BJ (cell line): ENCODE measurements around the gene CDH12. TPM values are rescaled to one million over a fixed set of nuclear protein-coding genes. Genes with fewer than 3 reads are reported as not detected.

Experiments used
- CTCF ChIA-PET: fragments of 350-600 bp; formaldehyde crosslinking; extraction: SDS; loops from one replicate; lab custom pipeline; 2021; ENCODE audit warnings: antibody characterized with exemption, inconsistent platforms; lab: Yijun Ruan, JAX
- POLR2A ChIA-PET: fragments of 300-600 bp; sonication (Branson Sonifier 250); formaldehyde crosslinking; extraction: SDS; loops from one replicate; lab custom pipeline; 2021; ENCODE audit warnings: antibody characterized with exemption; lab: Charles Lee
- DNase-seq: peaks from one replicate; pipeline ENCODE4 v3.0.0-alpha.2; 2011; ENCODE audit warnings: low read depth
- H3K27me3 ChIP-seq: 2 replicates; pipeline ENCODE4 v1.6.0; 2011; ENCODE audit warnings: low read length; ENCODE audit not compliant: control insufficient read depth, insufficient read depth
- H3K36me3 ChIP-seq: 2 replicates; pipeline ENCODE4 v1.5.1; 2011; ENCODE audit warnings: low read length; ENCODE audit not compliant: control insufficient read depth, insufficient read depth
- H3K4me3 ChIP-seq: 2 replicates; pipeline ENCODE4 v1.5.1; 2011; ENCODE audit warnings: low read depth, mild to moderate bottlenecking, control low read depth, low read length
- CTCF ChIP-seq: IDR thresholded peaks from 2 replicates; pipeline ENCODE4 v1.5.1; 2011; ENCODE audit warnings: low read depth, mild to moderate bottlenecking, control low read depth, inconsistent platforms, low read length, moderate library complexity; ENCODE audit not compliant: insufficient read depth
- polyA plus RNA-seq: library from polyadenylated mRNA; depleted of rRNA; stranded (reverse); fragments of >200 nt; gene quantifications from 2 replicates; pipeline ENCODE4 v1.2.3, GENCODE V29; 2011

CDH12 gene
- polyA plus RNA-seq, 1 experiment, result not detected

GRCh38 chr5:22505891-22506290 lies 347.3 kb downstream of the CDH12 start:
- ChIA-PET POLR2A (no interaction called here), CTCF (no interaction called here)
- no peak for TF ChIP-seq CTCF

DNA sequence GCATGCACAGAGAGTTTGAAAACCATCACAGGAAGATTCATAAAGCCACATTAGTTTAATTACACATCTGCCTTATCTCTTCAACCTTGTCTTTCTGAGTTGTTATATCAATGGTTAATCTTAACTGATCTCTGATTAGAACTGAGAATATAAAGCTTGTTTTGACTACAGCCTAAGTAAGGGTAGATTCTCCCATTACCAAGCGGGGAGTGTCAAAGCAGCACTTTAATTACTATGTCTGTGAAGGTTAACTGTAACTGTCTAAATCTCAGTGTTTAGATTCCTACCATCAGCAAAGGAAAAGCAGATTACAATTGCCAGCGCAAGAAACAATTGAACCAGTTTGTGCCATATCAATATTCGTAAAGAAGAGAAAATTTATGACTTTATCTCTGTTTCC lies 348.7 kb downstream of the CDH12 start:
- no peaks in the 10 kb centered on the region for H3K36me3 ChIP-seq
- POLR2A ChIA-PET, result no interaction called here
- no peak for DNase-seq
- CTCF ChIA-PET, result no interaction called here
- H3K4me3 ChIP-seq, result no peak overlapping the region
- no peaks in the 10 kb centered on the region for H3K27me3 ChIP-seq
- TF ChIP-seq CTCF, result no peak

More at GRCh38 chr5:22505891-22506290, 347.3 kb downstream of the CDH12 start:
- no peaks in the 10 kb centered on the region for H3K36me3 ChIP-seq
- H3K27me3 ChIP-seq, result no peaks in the 10 kb centered on the region
- no peak overlapping the region for H3K4me3 ChIP-seq
- DNase-seq, result no peak

DNA sequence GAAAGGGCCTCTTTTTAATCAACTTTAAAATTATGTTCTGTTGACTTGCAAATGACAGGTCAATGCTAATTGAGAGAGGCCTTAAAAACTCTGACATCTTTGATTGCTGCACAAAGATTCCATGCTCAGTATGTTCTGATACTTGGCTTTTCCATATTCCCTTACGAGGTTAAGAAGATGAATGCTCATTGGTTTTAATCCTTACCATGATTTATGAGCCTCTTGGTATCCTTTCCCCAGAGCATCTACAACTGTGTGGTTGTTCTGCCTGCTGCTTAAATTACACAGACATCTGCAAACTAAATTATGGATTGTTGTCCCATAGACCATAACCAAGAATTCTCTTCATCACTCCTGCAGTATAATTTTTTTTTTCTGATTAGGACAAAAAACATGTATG lies 352.6 kb downstream of the CDH12 start:
- Histone ChIP-seq H3K36me3 (no peaks in the 10 kb centered on the region), H3K4me3 (no peak overlapping the region), H3K27me3 (no peaks in the 10 kb centered on the region)
- no peak for DNase-seq
- TF ChIP-seq CTCF, result no peak
- CTCF ChIA-PET, result no interaction called here
- POLR2A ChIA-PET, result no interaction called here

GRCh38 chr5:22496666-22497065 lies 356.5 kb downstream of the CDH12 start:
- Histone ChIP-seq H3K36me3 (no peaks in the 10 kb centered on the region), H3K27me3 (no peaks in the 10 kb centered on the region), H3K4me3 (no peak overlapping the region)
- ChIA-PET CTCF (no interaction called here), POLR2A (no interaction called here)
- no peak for TF ChIP-seq CTCF
- no peak for DNase-seq

DNA sequence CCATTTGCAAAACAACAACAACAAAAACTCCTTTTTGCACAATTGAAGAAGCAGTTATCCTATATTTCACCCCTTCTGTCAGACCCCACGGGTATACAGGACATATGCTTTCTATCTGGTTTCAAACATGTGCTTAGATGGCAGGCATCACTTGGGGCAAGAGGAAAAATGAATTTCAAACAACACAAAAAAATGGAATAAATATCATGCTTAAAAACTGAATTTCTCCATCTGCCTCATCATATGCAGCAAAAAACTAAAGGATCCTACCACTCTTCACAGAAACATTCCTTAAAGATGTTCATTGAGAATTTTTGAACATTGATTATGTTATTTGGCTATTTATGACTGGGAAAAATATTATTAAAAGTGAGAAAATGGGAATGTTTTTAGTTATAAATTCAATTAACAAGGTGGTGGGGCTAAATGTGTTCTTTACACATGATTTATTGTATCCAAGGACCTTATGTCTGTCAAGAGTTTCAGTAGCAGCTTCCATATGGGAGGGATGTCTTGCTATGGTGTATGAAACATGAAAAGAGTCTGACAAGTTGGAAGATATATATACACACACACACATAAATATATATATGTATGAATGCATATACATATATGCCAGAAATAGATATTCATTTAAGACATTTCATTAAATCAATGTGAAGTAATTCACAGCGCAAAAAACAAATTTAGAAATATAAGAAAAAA lies 358.0 kb downstream of the CDH12 start:
- H3K36me3 ChIP-seq, result no peaks in the 10 kb centered on the region
- no peak overlapping the region for H3K4me3 ChIP-seq
- no peak for DNase-seq
- TF ChIP-seq CTCF, result no peak
- ChIA-PET POLR2A (no interaction called here), CTCF (no interaction called here)
- H3K27me3 ChIP-seq, result no peaks in the 10 kb centered on the region
